Muscle layer of colon (tissue), 2 donors: ENCODE results near the gene IREB2.

Experiments
- H3K27ac ChIP-seq: one replicate; pipeline ENCODE4 v1.7.0; 2013; ENCODE audit warnings: low read depth, mild to moderate bottlenecking, low read length, moderate library complexity
- H3K27me3 ChIP-seq, 2 donors: one replicate each; pipeline ENCODE4 v1.7.0; 2013; ENCODE audit warnings: low read length in 2 of 2, mild to moderate bottlenecking in 2 of 2; ENCODE audit not compliant: insufficient read depth in 2 of 2, control insufficient read depth in 1 of 2
- H3K36me3 ChIP-seq: one replicate; pipeline ENCODE4 v1.7.0; 2013; ENCODE audit warnings: mild to moderate bottlenecking, low read length; ENCODE audit not compliant: insufficient read depth
- H3K4me1 ChIP-seq: one replicate; pipeline ENCODE4 v1.7.0; 2013; ENCODE audit warnings: mild to moderate bottlenecking, low read length; ENCODE audit not compliant: insufficient read depth
- H3K4me3 ChIP-seq, 2 donors: one replicate each; pipeline ENCODE4 v1.7.0; 2013; ENCODE audit warnings: low read length in 2 of 2, low read depth in 1 of 2, mild to moderate bottlenecking in 1 of 2, moderate library complexity in 1 of 2
- H3K9ac ChIP-seq: one replicate; pipeline ENCODE4 v1.7.0; 2013; ENCODE audit warnings: low read length
- H3K9me3 ChIP-seq: one replicate; pipeline ENCODE4 v1.7.0; 2013; ENCODE audit warnings: mild to moderate bottlenecking, low read length
- donor health status: abdominal sarcoma.
- donor health status: Adenocarcinoma of cecum.

The IREB2 gene

GRCh38 chr15:78408355-78408640, 29.7 kb upstream of the IREB2 start:
- Histone ChIP-seq H3K9ac (no peak overlapping the region), H3K36me3 (no peaks in the 10 kb centered on the region), H3K4me1 (no peaks in the 10 kb centered on the region), H3K9me3 (no peaks in the 10 kb centered on the region), H3K27me3 (no peaks in the 10 kb centered on the region), H3K27ac (no peak overlapping the region), H3K4me3 (no peak overlapping the region)

- Histone ChIP-seq H3K27me3 (no peaks in the 10 kb centered on the region), H3K9ac (no peak overlapping the region), H3K9me3 (no peaks in the 10 kb centered on the region), H3K4me1 (no peaks in the 10 kb centered on the region), H3K4me3 (no peak overlapping the region), H3K36me3 (no peaks in the 10 kb centered on the region), H3K27ac (no peak overlapping the region)
These were observed 29.1 kb upstream of the IREB2 start for GRCh38 chr15:78408961-78409360.

- H3K27ac ChIP-seq: no peak overlapping the region
- H3K4me3 ChIP-seq: no peak overlapping the region
- H3K36me3 ChIP-seq: no peaks in the 10 kb centered on the region
- no peak overlapping the region for H3K9ac ChIP-seq
- H3K27me3 ChIP-seq: no peaks in the 10 kb centered on the region
- no peaks in the 10 kb centered on the region for H3K4me1 ChIP-seq
- H3K9me3 ChIP-seq: no peaks in the 10 kb centered on the region
These were observed 27.0 kb upstream of the IREB2 start for GRCh38 chr15:78411061-78411460.

GRCh38 chr15:78414621-78415250, 23.3 kb upstream of the IREB2 start:
- Histone ChIP-seq H3K4me1 (no peaks in the 10 kb centered on the region), H3K36me3 (no peaks in the 10 kb centered on the region), H3K4me3 (no peak overlapping the region), H3K9ac (no peak overlapping the region), H3K27me3 (no peaks in the 10 kb centered on the region), H3K9me3 (no peaks in the 10 kb centered on the region), H3K27ac (no peak overlapping the region)

- H3K27ac ChIP-seq: no peak overlapping the region
- no peaks in the 10 kb centered on the region for H3K4me1 ChIP-seq
- H3K9me3 ChIP-seq: no peaks in the 10 kb centered on the region
- no peaks in the 10 kb centered on the region for H3K36me3 ChIP-seq
- H3K9ac ChIP-seq: no peak overlapping the region
- H3K4me3 ChIP-seq: no peak overlapping the region
- H3K27me3 ChIP-seq: no peaks in the 10 kb centered on the region
These were observed 22.7 kb upstream of the IREB2 start for GRCh38 chr15:78415284-78415683.

GRCh38 chr15:78417754-78418630, 20.0 kb upstream of the IREB2 start:
- H3K4me1 ChIP-seq: peaks cover 6% of the 10 kb centered on the region
- H3K9me3 ChIP-seq: no peaks in the 10 kb centered on the region
- H3K36me3 ChIP-seq: no peaks in the 10 kb centered on the region
- H3K4me3 ChIP-seq: no peak overlapping the region
- no peaks in the 10 kb centered on the region for H3K27me3 ChIP-seq
- no peak overlapping the region for H3K27ac ChIP-seq
- H3K9ac ChIP-seq: no peak overlapping the region

GRCh38 chr15:78418686-78419085, 19.3 kb upstream of the IREB2 start:
- H3K9ac ChIP-seq: no peak overlapping the region
- H3K4me3 ChIP-seq: no peak overlapping the region
- H3K27ac ChIP-seq: no peak overlapping the region
- H3K27me3 ChIP-seq: no peaks in the 10 kb centered on the region
- H3K36me3 ChIP-seq: no peaks in the 10 kb centered on the region
- peaks cover 6% of the 10 kb centered on the region for H3K4me1 ChIP-seq
- no peaks in the 10 kb centered on the region for H3K9me3 ChIP-seq

- Histone ChIP-seq H3K9me3 (no peaks in the 10 kb centered on the region), H3K4me1 (peaks cover 6% of the 10 kb centered on the region), H3K4me3 (no peak overlapping the region), H3K36me3 (no peaks in the 10 kb centered on the region), H3K27me3 (no peaks in the 10 kb centered on the region), H3K27ac (no peak overlapping the region), H3K9ac (no peak overlapping the region)
These were observed 18.6 kb upstream of the IREB2 start for GRCh38 chr15:78419367-78419766.

- Histone ChIP-seq H3K4me1 (peaks cover 6% of the 10 kb centered on the region), H3K27me3 (no peaks in the 10 kb centered on the region), H3K27ac (no peak overlapping the region), H3K4me3 (no peak overlapping the region), H3K9me3 (no peaks in the 10 kb centered on the region), H3K9ac (no peak overlapping the region), H3K36me3 (no peaks in the 10 kb centered on the region)
These were observed 17.8 kb upstream of the IREB2 start for GRCh38 chr15:78420220-78420619.

GRCh38 chr15:78420766-78421165, 17.2 kb upstream of the IREB2 start:
- H3K9ac ChIP-seq: no peak overlapping the region
- H3K9me3 ChIP-seq: no peaks in the 10 kb centered on the region
- H3K27me3 ChIP-seq: no peaks in the 10 kb centered on the region
- H3K4me1 ChIP-seq: peaks cover 6% of the 10 kb centered on the region
- H3K27ac ChIP-seq: no peak overlapping the region
- H3K4me3 ChIP-seq: no peak overlapping the region
- no peaks in the 10 kb centered on the region for H3K36me3 ChIP-seq

- no peaks in the 10 kb centered on the region for H3K9me3 ChIP-seq
- peaks cover 6% of the 10 kb centered on the region for H3K4me1 ChIP-seq
- no peak overlapping the region for H3K4me3 ChIP-seq
- H3K27ac ChIP-seq: no peak overlapping the region
- H3K9ac ChIP-seq: no peak overlapping the region
- no peaks in the 10 kb centered on the region for H3K36me3 ChIP-seq
- no peaks in the 10 kb centered on the region for H3K27me3 ChIP-seq
These were observed 16.6 kb upstream of the IREB2 start for GRCh38 chr15:78421238-78421965.
